ENCODE data around the gene DYNLL2.
"Not testable (repeated sequence)": the region's sequence is repeated elsewhere in the genome, so short reads cannot be mapped to it uniquely, and the experiment has no call there.

Gene DYNLL2

GRCh38 chr17:58073266-58073665 lies 10.0 kb upstream of the DYNLL2 start:
- not testable (repeated sequence) for DNase-seq

- not testable (repeated sequence) for DNase-seq
Observed at GRCh38 chr17:58074406-58074805, 8.8 kb upstream of the DYNLL2 start.

GRCh38 chr17:58079300-58080033 lies 3.8 kb upstream of the DYNLL2 start:
- DNase-seq, result no peak

GRCh38 chr17:58081646-58082340 lies 1.4 kb upstream of the DYNLL2 start:
- no peak for DNase-seq

- DNase-seq, result no peak
Observed at GRCh38 chr17:58082341-58082869, 814 bp upstream of the DYNLL2 start.

GRCh38 chr17:58083491-58084316 lies 485 bp downstream of the DYNLL2 start:
- DNase-seq, result peak; percentile 72

GRCh38 chr17:58084317-58084981 lies 1.2 kb downstream of the DYNLL2 start:
- DNase-seq, result peak; percentile 23

GRCh38 chr17:58085039-58085715 lies 2.0 kb downstream of the DYNLL2 start:
- DNase-seq, result no peak

- no peak for DNase-seq
Observed at GRCh38 chr17:58086953-58087352, 3.7 kb downstream of the DYNLL2 start.

GRCh38 chr17:58088624-58089023 lies 5.4 kb downstream of the DYNLL2 start:
- no peak for DNase-seq

- DNase-seq, result no peak
Observed at GRCh38 chr17:58089111-58089510, 5.9 kb downstream of the DYNLL2 start.

- DNase-seq, result no peak
Observed at GRCh38 chr17:58091024-58091567, 7.9 kb downstream of the DYNLL2 start.

GRCh38 chr17:58092101-58092796 lies 9.0 kb downstream of the DYNLL2 start:
- no peak for DNase-seq

GRCh38 chr17:58092797-58093385 lies 9.7 kb downstream of the DYNLL2 start:
- DNase-seq, result no peak

GRCh38 chr17:58094118-58094517 lies 10.9 kb downstream of the DYNLL2 start:
- no peak for DNase-seq

- DNase-seq, result no peak
Observed at GRCh38 chr17:58096892-58097291, 13.7 kb downstream of the DYNLL2 start.

GRCh38 chr17:58097384-58098088 lies 14.3 kb downstream of the DYNLL2 start:
- no peak for DNase-seq

- DNase-seq, result no peak
Observed at GRCh38 chr17:58100506-58100905, 17.3 kb downstream of the DYNLL2 start.

- DNase-seq, result not testable (repeated sequence)
Observed at GRCh38 chr17:58101898-58102297, 18.7 kb downstream of the DYNLL2 start.

- no peak for DNase-seq
Observed at GRCh38 chr17:58105093-58105492, 21.9 kb downstream of the DYNLL2 start.
